PC-3 (cell line): ENCODE measurements around the gene CSK. TPM values are rescaled to one million over a fixed set of nuclear protein-coding genes. Genes with fewer than 3 reads are reported as not detected.

Experiments used
- ATAC-seq: fragments of 200-7000 bp; cut with Tn5 transposase; 2 replicates; pipeline ENCODE4 v1.9.1; 2020; ENCODE audit warnings: mild to moderate bottlenecking, moderate library complexity
- BruUV-seq: library from RNA; stranded (reverse); fragments of 400-500 nt; replicated peaks from 2 replicates; lab custom pipeline; 2021; lab: Mats Ljungman, UMichigan
- CTCF ChIA-PET: fragments of 300-600 bp; sonication (Branson Sonifier 250); formaldehyde crosslinking; loops from one replicate; lab custom pipeline; 2022; ENCODE audit warnings: antibody characterized with exemption; lab: Charles Lee
- POLR2A ChIA-PET: fragments of 300-600 bp; sonication (Branson Sonifier 250); formaldehyde crosslinking; loops from one replicate; lab custom pipeline; 2022; ENCODE audit warnings: antibody characterized with exemption; ENCODE audit not compliant: unreplicated experiment; lab: Charles Lee
- DNase-seq: peaks from one replicate; pipeline ENCODE4 v3.0.0-alpha.2; 2015
- H2AFZ ChIP-seq: fragments of 300-600 bp; sonication (generic); 2 replicates; pipeline ENCODE4 v1.6.0; 2016; ENCODE audit warnings: antibody characterized with exemption, low read length
- H3F3A ChIP-seq: fragments of 300-600 bp; sonication (generic); one replicate; pipeline ENCODE4 v1.6.0; 2017; ENCODE audit warnings: antibody characterized with exemption, low read length, control low read depth, mild to moderate bottlenecking; ENCODE audit not compliant: unreplicated experiment
- H3K27ac ChIP-seq: fragments of 300-600 bp; sonication (generic); 2 replicates; pipeline ENCODE4 v1.5.1; 2016; ENCODE audit warnings: mild to moderate bottlenecking, low read length
- H3K27me3 ChIP-seq: fragments of 300-600 bp; sonication (generic); 2 replicates; pipeline ENCODE4 v1.6.1; 2016; ENCODE audit warnings: low read length, mixed read lengths
- H3K36me3 ChIP-seq: fragments of 300-600 bp; sonication (generic); 2 replicates; pipeline ENCODE4 v1.6.1; 2016; ENCODE audit warnings: low read depth, mixed run types, low read length, mixed read lengths
- H3K4me1 ChIP-seq: fragments of 300-600 bp; sonication (generic); 2 replicates; pipeline ENCODE4 v1.5.1; 2016; ENCODE audit warnings: low read length; ENCODE audit not compliant: insufficient read depth
- H3K4me2 ChIP-seq: fragments of 300-600 bp; sonication (generic); 2 replicates; pipeline ENCODE4 v1.6.0; 2016; ENCODE audit warnings: low read length
- H3K4me3 ChIP-seq: fragments of 300-600 bp; sonication (generic); 2 replicates; pipeline ENCODE4 v1.5.1; 2016; ENCODE audit warnings: mild to moderate bottlenecking, low read length, mixed read lengths
- H3K79me2 ChIP-seq: fragments of 300-600 bp; sonication (generic); 2 replicates; pipeline ENCODE4 v1.6.1; 2017; ENCODE audit warnings: low read length, mixed read lengths
- H3K9ac ChIP-seq: fragments of 300-600 bp; sonication (generic); 2 replicates; pipeline ENCODE4 v1.6.0; 2016; ENCODE audit warnings: mild to moderate bottlenecking, low read length
- H3K9me2 ChIP-seq: fragments of 300-600 bp; sonication (generic); replicated peaks from 2 replicates; pipeline ENCODE4 v1.6.1; 2016; ENCODE audit warnings: mixed run types, low read length, mixed read lengths
- H3K9me3 ChIP-seq: fragments of 300-600 bp; sonication (generic); 2 replicates; pipeline ENCODE4 v1.6.1; 2016; ENCODE audit warnings: low read length, mixed read lengths
- H4K20me1 ChIP-seq: fragments of 300-600 bp; sonication (generic); 2 replicates; pipeline ENCODE4 v1.6.1; 2016; ENCODE audit warnings: low read length, mixed read lengths
- CTCF ChIP-seq: fragments of 300-600 bp; sonication (generic); conservative IDR thresholded peaks from 2 replicates; pipeline ENCODE4 v1.5.1; 2017; ENCODE audit warnings: antibody characterized with exemption, low read depth, mild to moderate bottlenecking, low read length
- EZH2 ChIP-seq: fragments of 300-600 bp; sonication (generic); IDR thresholded peaks from one replicate; pipeline ENCODE4 v1.6.1; 2017; ENCODE audit warnings: antibody characterized with exemption, mild to moderate bottlenecking, low read length; ENCODE audit not compliant: unreplicated experiment
- EZH2phosphoT487 ChIP-seq: fragments of 300-600 bp; sonication (generic); IDR thresholded peaks from 2 replicates; pipeline ENCODE4 v1.6.1; 2018; ENCODE audit warnings: mild to moderate bottlenecking, antibody characterized with exemption, low read length, borderline replicate concordance
- intact Hi-C: fragments of 100-400 bp; cut with micrococcal nuclease; formaldehyde crosslinking; loops from 2 replicates; pipeline ENCODE4 v1.9.0; 2023
- total RNA-seq: library from RNA; depleted of rRNA; stranded (reverse); fragments of >200 nt; gene quantifications from 2 replicates; pipeline ENCODE4 v1.2.3, GENCODE V29; 2014

Gene CSK
- total RNA-seq, 1 experiment from 2014 or later, result 38.0 TPM

- DNase-seq (no peak), ATAC-seq (no peak)
- H3F3A ChIP-seq, result no peaks in the 10 kb centered on the region
- H3K27me3 ChIP-seq, result no peaks in the 10 kb centered on the region
- 0 out of 2 replicates have a peak, but pooled peaks cover 5% of the 10 kb centered on the region for H3K79me2 ChIP-seq
- no peaks in the 10 kb centered on the region for H3K36me3 ChIP-seq
- no peak overlapping the region for H3K9ac ChIP-seq
- BruUV-seq, result no TSS peak
- no peaks in the 10 kb centered on the region for H3K9me2 ChIP-seq
- intact Hi-C loops, result loop anchor here (10.0 kb wide), 1 partner anchor 59 kb away; the partner anchor contains the start of gene FAM219B
- no peak for TF ChIP-seq CTCF
- no peak for TF ChIP-seq EZH2phosphoT487
- TF ChIP-seq EZH2, result no peak
- peaks cover 14% of the 10 kb centered on the region for H3K4me1 ChIP-seq
- CTCF ChIA-PET, result no interaction called here
- H3K4me3 ChIP-seq, result no peak overlapping the region
- H2AFZ ChIP-seq, result no peak overlapping the region
- no peaks in the 10 kb centered on the region for H3K9me3 ChIP-seq
- POLR2A ChIA-PET, result interaction anchor here (0.6 kb wide), 1 partner anchor 38 kb away, joined by 3 read pairs; no protein-coding TSS in a partner anchor
- H3K4me2 ChIP-seq, result no peak overlapping the region
- H4K20me1 ChIP-seq, result no peaks in the 10 kb centered on the region
- no peak overlapping the region for H3K27ac ChIP-seq
These were observed 63.7 kb downstream of the CSK start for GRCh38 chr15:74845581-74845980.

GRCh38 chr15:74847432-74847831 lies 65.6 kb downstream of the CSK start:
- no peak for TF ChIP-seq EZH2
- TF ChIP-seq EZH2phosphoT487, result no peak
- TF ChIP-seq CTCF, result no peak
- H3K36me3 ChIP-seq, result peaks cover 4% of the 10 kb centered on the region; the same call in 1 of the 2 replicates
- H3K4me2 ChIP-seq, result no peak overlapping the region
- CTCF ChIA-PET, result no interaction called here
- H3K79me2 ChIP-seq, result no peaks in the 10 kb centered on the region
- ATAC-seq, result no peak
- POLR2A ChIA-PET, result no interaction called here
- H3K27me3 ChIP-seq, result no peaks in the 10 kb centered on the region
- no peak for DNase-seq
- H3K4me3 ChIP-seq, result no peak overlapping the region
- no peak overlapping the region for H3K9ac ChIP-seq
- H3K9me2 ChIP-seq, result no peaks in the 10 kb centered on the region
- peaks cover 6% of the 10 kb centered on the region; the same call in 1 of the 2 replicates for H3K4me1 ChIP-seq
- H3F3A ChIP-seq, result no peaks in the 10 kb centered on the region
- no peaks in the 10 kb centered on the region for H4K20me1 ChIP-seq
- no peak overlapping the region for H3K27ac ChIP-seq
- intact Hi-C loops, result loop anchor here (10.0 kb wide), 1 partner anchor 57 kb away; the partner anchor contains the start of gene FAM219B
- BruUV-seq, result no TSS peak
- H2AFZ ChIP-seq, result no peak overlapping the region
- H3K9me3 ChIP-seq, result no peaks in the 10 kb centered on the region

- ATAC-seq (no peak), DNase-seq (no peak)
- Histone ChIP-seq H3K36me3 (peaks cover 4% of the 10 kb centered on the region; the same call in 1 of the 2 replicates), H2AFZ (no peak overlapping the region), H3K4me3 (no peak overlapping the region), H3K9me3 (no peaks in the 10 kb centered on the region), H3K4me1 (no peaks in the 10 kb centered on the region), H3K9me2 (no peaks in the 10 kb centered on the region), H3K27ac (no peak overlapping the region), H3K9ac (no peak overlapping the region), H3K27me3 (no peaks in the 10 kb centered on the region), H3K4me2 (no peak overlapping the region), H3F3A (no peaks in the 10 kb centered on the region), H4K20me1 (no peaks in the 10 kb centered on the region), H3K79me2 (no peaks in the 10 kb centered on the region)
- BruUV-seq, result no TSS peak
- intact Hi-C loops, result no loop called here
- no peak for TF ChIP-seq EZH2
- no peak for TF ChIP-seq EZH2phosphoT487
- no peak for TF ChIP-seq CTCF
- ChIA-PET POLR2A (no interaction called here), CTCF (no interaction called here)
These were observed 68.5 kb downstream of the CSK start for GRCh38 chr15:74850393-74850792.
